SK-N-SH (cell line): ENCODE results near the gene KLHL40. TPM values are rescaled to one million over a fixed set of nuclear protein-coding genes. Genes with fewer than 3 reads are reported as not detected.

Experiments used
- CTCF ChIA-PET: fragments of 300-600, 350-600 bp; formaldehyde crosslinking; extraction: SDS; loops from one replicate; lab custom pipeline; 2021; lab: Yijun Ruan, JAX
- POLR2A ChIA-PET: fragments of 350-600 bp; sonication (Branson Sonifier 250); formaldehyde crosslinking; extraction: SDS; loops from one replicate; lab custom pipeline; 2020; ENCODE audit warnings: antibody characterized with exemption, inconsistent platforms; lab: Yijun Ruan, JAX
- DNase-seq: peaks from one replicate; pipeline ENCODE4 v3.0.0; 2012
- H2AFZ ChIP-seq: fragments of 200-600 bp; sonication (generic); 2 replicates; pipeline ENCODE4 v1.8.1; 2016; ENCODE audit warnings: antibody characterized with exemption, mild to moderate bottlenecking, low read depth
- H3F3A ChIP-seq: fragments of 200-600 bp; sonication (generic); replicated peaks from 2 replicates; pipeline ENCODE3; 2016; ENCODE audit warnings: antibody characterized with exemption, mild to moderate bottlenecking; ENCODE audit not compliant: insufficient read depth
- H3K27ac ChIP-seq, 2 experiments: fragments of 200-500 bp in 1 of 2; fragments of 200-600 bp in 1 of 2; sonication (Bioruptor generic) in 1 of 2; sonication (generic), shearing (Covaris generic) in 1 of 2; 2 replicates each; pipeline versions ENCODE4 v1.5.1 to v1.6.1; 2014 to 2016; ENCODE audit warnings: low read depth in 2 of 2, inconsistent platforms in 1 of 2, low read length in 1 of 2, mild to moderate bottlenecking in 1 of 2, mixed read lengths in 1 of 2
- H3K27me3 ChIP-seq: fragments of 200-600 bp; sonication (generic), shearing (Covaris generic); 2 replicates; pipeline ENCODE4 v1.6.1; 2016; ENCODE audit warnings: mixed run types; ENCODE audit not compliant: insufficient read depth
- H3K36me3 ChIP-seq, 2 experiments: fragments of 200-500 bp in 1 of 2; fragments of 200-600 bp in 1 of 2; sonication (Bioruptor generic) in 1 of 2; sonication (generic) in 1 of 2; replicated peaks in 1 of 2; 2 replicates each; pipeline versions ENCODE3 to v1.5.1; 2014 to 2016; ENCODE audit warnings: low read length in 1 of 2, mild to moderate bottlenecking in 1 of 2; ENCODE audit not compliant: insufficient read depth in 2 of 2, control insufficient read depth in 1 of 2
- H3K4me1 ChIP-seq, 2 experiments: fragments of 200-500 bp in 1 of 2; fragments of 200-600 bp in 1 of 2; sonication (Bioruptor generic) in 1 of 2; sonication (generic), shearing (Covaris generic) in 1 of 2; 2 replicates each; pipeline versions ENCODE4 v1.5.1 to v1.6.1; 2014 to 2016; ENCODE audit warnings: low read depth in 1 of 2, low read length in 1 of 2, mixed run types in 1 of 2; ENCODE audit not compliant: insufficient read depth in 2 of 2, control insufficient read depth in 1 of 2
- H3K4me2 ChIP-seq: fragments of 200-600 bp; sonication (generic), shearing (Covaris generic); 2 replicates; pipeline ENCODE4 v1.6.1; 2017; ENCODE audit warnings: mixed run types
- H3K4me3 ChIP-seq, 2 experiments: fragments of 200-500 bp in 1 of 2; fragments of 200-600 bp in 1 of 2; sonication (Bioruptor generic) in 1 of 2; sonication (generic), shearing (Covaris generic) in 1 of 2; 2 replicates each; pipeline versions ENCODE4 v1.5.1 to v1.8.1; 2014 to 2016; ENCODE audit warnings: low read depth in 2 of 2, inconsistent platforms in 1 of 2, low read length in 1 of 2, mild to moderate bottlenecking in 1 of 2, mixed read lengths in 1 of 2, moderate library complexity in 1 of 2
- H3K79me2 ChIP-seq: fragments of 200-600 bp; sonication (generic); 2 replicates; pipeline ENCODE4 v1.8.1; 2017; ENCODE audit warnings: mild to moderate bottlenecking; ENCODE audit not compliant: insufficient read depth
- H3K9ac ChIP-seq: fragments of 200-600 bp; sonication (generic); 2 replicates; pipeline ENCODE4 v1.6.1; 2017; ENCODE audit warnings: mixed run types
- H3K9me2 ChIP-seq: fragments of 200-600 bp; sonication (generic); 2 replicates; pipeline ENCODE4 v1.6.1; 2017; ENCODE audit warnings: mixed run types
- H3K9me3 ChIP-seq: fragments of 200-600 bp; sonication (generic); 2 replicates; pipeline ENCODE4 v1.6.1; 2017; ENCODE audit warnings: mixed run types, mild to moderate bottlenecking, moderate library complexity
- H4K20me1 ChIP-seq: fragments of 200-600 bp; sonication (generic); 2 replicates; pipeline ENCODE4 v1.6.1; 2017; ENCODE audit warnings: mild to moderate bottlenecking, mixed run types; ENCODE audit not compliant: insufficient read depth
- EZH2phosphoT487 ChIP-seq: fragments of 200-600 bp; sonication (generic); IDR thresholded peaks from 2 replicates; pipeline ENCODE4 v1.6.1; 2017; ENCODE audit warnings: low read depth, mixed run types, mild to moderate bottlenecking, antibody characterized with exemption, moderate library complexity, borderline replicate concordance
- GABPA ChIP-seq: IDR thresholded peaks from 2 replicates; pipeline ENCODE4 v1.4.0; 2012; ENCODE audit warnings: low read depth, mild to moderate bottlenecking
- GATA2 ChIP-seq: sonication (generic); formaldehyde crosslinking; IDR thresholded peaks from 2 replicates; pipeline ENCODE4 v1.5.0; 2020; ENCODE audit warnings: mild to moderate bottlenecking, missing genetic modification reagents
- MEF2A ChIP-seq: IDR thresholded peaks from 2 replicates; pipeline ENCODE4 v1.4.0; 2012; ENCODE audit warnings: low read depth, borderline replicate concordance
- RFX5 ChIP-seq: IDR thresholded peaks from 2 replicates; pipeline ENCODE4 v1.6.1; 2012; ENCODE audit warnings: mild to moderate bottlenecking, improper control_type of control experiment, low read length
- YY1 ChIP-seq: IDR thresholded peaks from 2 replicates; pipeline ENCODE4 v1.4.0; 2012; ENCODE audit warnings: low read depth, mild to moderate bottlenecking
- WGBS: methylation state at CpG from one replicate; pipeline ENCODE4 v1.1.6; 2017; ENCODE audit warnings: low lambda C conversion rate; 5-methylcytosine and 5-hydroxymethylcytosine counted together
- polyA plus RNA-seq, 3 experiments: library from polyadenylated mRNA; depleted of rRNA; stranded (reverse); fragments of >200 nt; gene quantifications; 2 replicates each; pipeline ENCODE4 v1.2.3, GENCODE V29; 2012
- TF ChIP-seq, protein P1 (sequence below): IDR thresholded peaks from 2 replicates; pipeline ENCODE4 v1.4.0; 2012; ENCODE audit warnings: low read depth, borderline replicate concordance
- TF ChIP-seq, protein P2 (sequence below): IDR thresholded peaks from 2 replicates; pipeline ENCODE4 v1.6.1; 2012; ENCODE audit warnings: mild to moderate bottlenecking, low read depth, low read length, moderate library complexity
- TF ChIP-seq, protein P3 (sequence below): fragments of 150-350 bp; IDR thresholded peaks from 2 replicates; pipeline ENCODE4 v1.6.1; 2016; ENCODE audit warnings: mild to moderate bottlenecking, low read depth, low read length
- TF ChIP-seq, protein P4 (sequence below): fragments of 150-350 bp; IDR thresholded peaks from 2 replicates; pipeline ENCODE4 v1.6.1; 2017; ENCODE audit warnings: antibody characterized with exemption, low read length, low read depth, borderline replicate concordance
- TF ChIP-seq, protein P5 (sequence below): IDR thresholded peaks from 2 replicates; pipeline ENCODE4; 2012

Gene KLHL40
- polyA plus RNA-seq, 1 of the 3 experiments (the other 2 are of a cell fraction) = not detected

DNA sequence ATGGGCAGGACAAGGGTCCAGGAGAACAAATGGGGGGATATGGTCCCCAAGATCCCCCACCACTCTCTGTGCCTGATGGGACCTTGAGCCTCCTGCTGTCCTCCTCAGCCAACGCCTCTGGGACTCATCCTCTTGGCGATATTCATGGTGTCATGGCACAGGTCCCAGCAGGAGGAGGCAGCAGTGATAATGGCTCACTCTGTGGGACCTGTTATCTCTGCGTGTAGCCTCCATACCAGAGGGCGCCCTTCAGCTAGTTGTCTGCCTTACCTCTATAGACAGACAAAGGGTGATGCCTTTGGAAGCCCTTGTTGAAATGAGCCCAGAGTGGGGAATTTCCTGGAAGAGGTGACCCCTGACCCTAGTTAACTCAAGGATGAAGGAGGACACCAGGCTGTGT is 24.4 kb upstream of the KLHL40 start:
- Histone ChIP-seq H2AFZ (no peak overlapping the region), H3K9ac (no peak overlapping the region), H3K36me3 (peaks cover 0 to 27% of the 10 kb centered on the region in 2 experiments), H3K27me3 (no peaks in the 10 kb centered on the region), H3F3A (no peaks in the 10 kb centered on the region), H4K20me1 (peaks cover 8% of the 10 kb centered on the region; the same call in 1 of the 2 replicates)
- POLR2A ChIA-PET = interaction anchor here (0.5 kb wide), 1 partner anchor 69 kb away, joined by 4 read pairs; no protein-coding TSS in a partner anchor
- 93% methylated on average over 3 of the region's 4 CpGs for WGBS
- CTCF ChIA-PET = interaction anchor here (1.7 kb wide), 1 partner anchor 84 kb away, joined by 6 read pairs; no protein-coding TSS in a partner anchor
- TF ChIP-seq GABPA = no peak
- TF ChIP-seq RFX5 = no peak
- TF ChIP-seq, protein P1, sequence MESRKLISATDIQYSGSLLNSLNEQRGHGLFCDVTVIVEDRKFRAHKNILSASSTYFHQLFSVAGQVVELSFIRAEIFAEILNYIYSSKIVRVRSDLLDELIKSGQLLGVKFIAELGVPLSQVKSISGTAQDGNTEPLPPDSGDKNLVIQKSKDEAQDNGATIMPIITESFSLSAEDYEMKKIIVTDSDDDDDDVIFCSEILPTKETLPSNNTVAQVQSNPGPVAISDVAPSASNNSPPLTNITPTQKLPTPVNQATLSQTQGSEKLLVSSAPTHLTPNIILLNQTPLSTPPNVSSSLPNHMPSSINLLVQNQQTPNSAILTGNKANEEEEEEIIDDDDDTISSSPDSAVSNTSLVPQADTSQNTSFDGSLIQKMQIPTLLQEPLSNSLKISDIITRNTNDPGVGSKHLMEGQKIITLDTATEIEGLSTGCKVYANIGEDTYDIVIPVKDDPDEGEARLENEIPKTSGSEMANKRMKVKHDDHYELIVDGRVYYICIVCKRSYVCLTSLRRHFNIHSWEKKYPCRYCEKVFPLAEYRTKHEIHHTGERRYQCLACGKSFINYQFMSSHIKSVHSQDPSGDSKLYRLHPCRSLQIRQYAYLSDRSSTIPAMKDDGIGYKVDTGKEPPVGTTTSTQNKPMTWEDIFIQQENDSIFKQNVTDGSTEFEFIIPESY = no peak
- TF ChIP-seq, protein P2, sequence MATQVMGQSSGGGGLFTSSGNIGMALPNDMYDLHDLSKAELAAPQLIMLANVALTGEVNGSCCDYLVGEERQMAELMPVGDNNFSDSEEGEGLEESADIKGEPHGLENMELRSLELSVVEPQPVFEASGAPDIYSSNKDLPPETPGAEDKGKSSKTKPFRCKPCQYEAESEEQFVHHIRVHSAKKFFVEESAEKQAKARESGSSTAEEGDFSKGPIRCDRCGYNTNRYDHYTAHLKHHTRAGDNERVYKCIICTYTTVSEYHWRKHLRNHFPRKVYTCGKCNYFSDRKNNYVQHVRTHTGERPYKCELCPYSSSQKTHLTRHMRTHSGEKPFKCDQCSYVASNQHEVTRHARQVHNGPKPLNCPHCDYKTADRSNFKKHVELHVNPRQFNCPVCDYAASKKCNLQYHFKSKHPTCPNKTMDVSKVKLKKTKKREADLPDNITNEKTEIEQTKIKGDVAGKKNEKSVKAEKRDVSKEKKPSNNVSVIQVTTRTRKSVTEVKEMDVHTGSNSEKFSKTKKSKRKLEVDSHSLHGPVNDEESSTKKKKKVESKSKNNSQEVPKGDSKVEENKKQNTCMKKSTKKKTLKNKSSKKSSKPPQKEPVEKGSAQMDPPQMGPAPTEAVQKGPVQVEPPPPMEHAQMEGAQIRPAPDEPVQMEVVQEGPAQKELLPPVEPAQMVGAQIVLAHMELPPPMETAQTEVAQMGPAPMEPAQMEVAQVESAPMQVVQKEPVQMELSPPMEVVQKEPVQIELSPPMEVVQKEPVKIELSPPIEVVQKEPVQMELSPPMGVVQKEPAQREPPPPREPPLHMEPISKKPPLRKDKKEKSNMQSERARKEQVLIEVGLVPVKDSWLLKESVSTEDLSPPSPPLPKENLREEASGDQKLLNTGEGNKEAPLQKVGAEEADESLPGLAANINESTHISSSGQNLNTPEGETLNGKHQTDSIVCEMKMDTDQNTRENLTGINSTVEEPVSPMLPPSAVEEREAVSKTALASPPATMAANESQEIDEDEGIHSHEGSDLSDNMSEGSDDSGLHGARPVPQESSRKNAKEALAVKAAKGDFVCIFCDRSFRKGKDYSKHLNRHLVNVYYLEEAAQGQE = no peak
- TF ChIP-seq YY1 = no peak
- no peak for TF ChIP-seq MEF2A
- TF ChIP-seq EZH2phosphoT487 = no peak
- TF ChIP-seq GATA2 (CRISPR knock-in tag) = no peak
- TF ChIP-seq, protein P3, sequence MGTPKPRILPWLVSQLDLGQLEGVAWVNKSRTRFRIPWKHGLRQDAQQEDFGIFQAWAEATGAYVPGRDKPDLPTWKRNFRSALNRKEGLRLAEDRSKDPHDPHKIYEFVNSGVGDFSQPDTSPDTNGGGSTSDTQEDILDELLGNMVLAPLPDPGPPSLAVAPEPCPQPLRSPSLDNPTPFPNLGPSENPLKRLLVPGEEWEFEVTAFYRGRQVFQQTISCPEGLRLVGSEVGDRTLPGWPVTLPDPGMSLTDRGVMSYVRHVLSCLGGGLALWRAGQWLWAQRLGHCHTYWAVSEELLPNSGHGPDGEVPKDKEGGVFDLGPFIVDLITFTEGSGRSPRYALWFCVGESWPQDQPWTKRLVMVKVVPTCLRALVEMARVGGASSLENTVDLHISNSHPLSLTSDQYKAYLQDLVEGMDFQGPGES = no peak
- TF ChIP-seq, protein P4, sequence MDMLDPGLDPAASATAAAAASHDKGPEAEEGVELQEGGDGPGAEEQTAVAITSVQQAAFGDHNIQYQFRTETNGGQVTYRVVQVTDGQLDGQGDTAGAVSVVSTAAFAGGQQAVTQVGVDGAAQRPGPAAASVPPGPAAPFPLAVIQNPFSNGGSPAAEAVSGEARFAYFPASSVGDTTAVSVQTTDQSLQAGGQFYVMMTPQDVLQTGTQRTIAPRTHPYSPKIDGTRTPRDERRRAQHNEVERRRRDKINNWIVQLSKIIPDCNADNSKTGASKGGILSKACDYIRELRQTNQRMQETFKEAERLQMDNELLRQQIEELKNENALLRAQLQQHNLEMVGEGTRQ = no peak
- TF ChIP-seq, protein P5, sequence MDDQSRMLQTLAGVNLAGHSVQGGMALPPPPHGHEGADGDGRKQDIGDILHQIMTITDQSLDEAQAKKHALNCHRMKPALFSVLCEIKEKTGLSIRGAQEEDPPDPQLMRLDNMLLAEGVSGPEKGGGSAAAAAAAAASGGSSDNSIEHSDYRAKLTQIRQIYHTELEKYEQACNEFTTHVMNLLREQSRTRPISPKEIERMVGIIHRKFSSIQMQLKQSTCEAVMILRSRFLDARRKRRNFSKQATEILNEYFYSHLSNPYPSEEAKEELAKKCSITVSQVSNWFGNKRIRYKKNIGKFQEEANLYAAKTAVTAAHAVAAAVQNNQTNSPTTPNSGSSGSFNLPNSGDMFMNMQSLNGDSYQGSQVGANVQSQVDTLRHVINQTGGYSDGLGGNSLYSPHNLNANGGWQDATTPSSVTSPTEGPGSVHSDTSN = no peak
- TF ChIP-seq, all 33 proteins: peak for 0
- no peak for DNase-seq
- Histone ChIP-seq H3K27ac (no peak overlapping the region), H3K4me3 (no peak overlapping the region), H3K4me1 (peaks cover 0 to 2% of the 10 kb centered on the region in 2 experiments; a peak in 1 of 4 replicates), H3K9me3 (no peaks in the 10 kb centered on the region), H3K4me2 (no peak overlapping the region), H3K79me2 (peaks cover 12% of the 10 kb centered on the region; the same call in 1 of the 2 replicates), H3K9me2 (no peaks in the 10 kb centered on the region)
